HG03571 (cell line): ENCODE results near the gene PLEKHA4.
"Not testable (repeated sequence)": the region's sequence is repeated elsewhere in the genome, so short reads cannot be mapped to it uniquely, and the experiment has no call there.

Experiments used
- ATAC-seq: cut with Tn5 transposase; IDR thresholded peaks from one replicate; pipeline ENCODE4 v1.9.1; 2021; ENCODE audit not compliant: unreplicated experiment

Gene PLEKHA4

DNA sequence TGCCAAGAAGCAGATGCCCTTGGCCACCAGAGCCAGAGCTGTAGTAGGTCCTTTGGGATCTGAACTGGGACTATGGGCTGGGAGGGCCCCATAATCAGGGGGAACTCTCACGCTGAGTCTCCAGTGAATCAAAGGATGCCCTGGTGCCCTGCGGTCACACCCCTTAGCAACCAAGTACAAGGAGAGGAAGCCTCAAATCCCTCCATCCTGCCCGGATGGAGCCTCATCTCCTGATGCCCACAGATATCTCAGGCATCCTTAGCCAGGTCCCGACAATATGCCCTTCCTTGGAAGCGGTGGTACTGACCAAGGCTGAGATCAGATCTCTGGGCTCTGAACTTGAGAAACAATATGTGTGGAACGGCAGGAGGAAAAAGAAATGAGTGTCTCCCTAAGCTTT, 1.7 kb downstream of the PLEKHA4 start:
- ATAC-seq, result no peak

DNA sequence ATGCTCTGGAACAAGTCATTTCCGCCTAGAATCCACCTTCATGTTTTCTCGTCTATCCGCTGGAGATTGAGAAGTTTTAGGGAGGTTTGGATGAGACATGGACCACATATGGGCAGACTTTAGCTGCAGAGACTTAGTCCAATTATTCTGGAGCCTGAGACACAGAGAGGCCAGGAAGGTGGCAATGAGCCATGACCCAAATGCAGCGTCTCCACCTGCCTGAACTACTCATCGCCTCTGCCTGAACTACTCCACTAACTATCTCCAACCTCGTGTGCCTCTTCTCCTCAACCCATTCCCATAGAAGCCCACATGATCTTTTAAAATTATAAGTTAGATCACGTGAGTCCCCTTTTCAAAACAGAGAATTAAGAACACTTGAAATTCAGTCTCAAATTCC, 5.6 kb downstream of the PLEKHA4 start:
- ATAC-seq, result no peak

DNA sequence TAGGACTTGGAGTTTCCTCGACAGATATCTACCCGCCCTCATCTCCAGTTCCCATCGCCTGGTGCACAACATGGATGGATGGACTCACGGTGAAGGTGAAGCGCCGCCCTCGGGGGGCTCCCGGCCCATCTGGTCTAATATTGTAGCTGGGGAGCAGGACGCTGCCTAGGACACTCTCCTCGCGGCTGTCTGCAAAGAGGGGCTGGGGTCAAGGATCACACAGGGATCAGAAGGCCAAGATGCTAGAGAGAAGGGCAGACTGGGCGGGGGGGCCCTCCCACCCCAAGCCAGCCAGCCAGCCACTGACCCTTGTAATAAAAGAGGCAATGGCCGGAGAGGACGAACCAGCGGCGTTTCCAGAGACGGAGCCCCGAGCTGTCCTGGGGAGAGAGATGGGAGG, 7.1 kb downstream of the PLEKHA4 start:
- ATAC-seq, result no peak

DNA sequence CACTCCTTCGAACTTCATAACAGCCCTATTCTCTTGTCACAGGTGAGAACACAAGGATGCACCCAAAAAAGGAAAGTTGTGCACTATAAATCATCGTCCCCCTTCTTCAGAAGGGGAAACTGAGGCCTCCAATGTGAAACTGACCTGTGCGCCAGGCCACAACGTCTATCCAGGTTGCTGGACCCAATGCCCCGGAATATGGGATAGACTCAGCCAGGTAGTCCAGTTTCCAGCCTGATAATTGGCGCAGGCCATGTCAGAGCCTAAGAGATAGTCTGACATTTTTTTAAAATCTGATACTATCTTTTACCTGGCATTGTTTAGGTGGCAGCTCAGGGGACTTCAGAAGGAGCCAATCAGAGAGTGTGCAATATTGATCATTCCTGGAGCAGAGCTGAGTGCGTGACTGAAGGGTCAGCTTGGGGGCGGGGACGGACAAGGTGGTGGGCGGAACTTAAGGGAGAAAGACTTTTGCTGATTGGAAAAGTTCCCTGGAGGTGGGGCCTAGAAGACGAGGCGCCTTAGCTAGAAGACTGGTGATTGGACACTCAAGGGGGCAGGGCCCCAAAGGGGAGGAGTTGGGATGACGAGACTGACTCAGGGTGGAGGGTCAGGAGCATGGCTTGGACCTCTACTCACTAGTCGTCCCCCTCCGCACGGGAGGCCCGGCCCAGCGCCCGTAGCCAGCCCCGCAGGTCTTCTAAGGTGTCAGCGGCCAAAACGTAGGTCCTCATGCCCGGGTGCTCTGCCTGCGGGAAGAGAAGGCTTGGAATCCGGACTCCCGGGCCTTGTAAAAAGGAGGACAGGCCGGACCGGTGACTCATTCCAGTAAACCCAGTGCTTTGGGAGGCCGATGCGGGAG, 8.5 kb downstream of the PLEKHA4 start:
- ATAC-seq, result no peak

DNA sequence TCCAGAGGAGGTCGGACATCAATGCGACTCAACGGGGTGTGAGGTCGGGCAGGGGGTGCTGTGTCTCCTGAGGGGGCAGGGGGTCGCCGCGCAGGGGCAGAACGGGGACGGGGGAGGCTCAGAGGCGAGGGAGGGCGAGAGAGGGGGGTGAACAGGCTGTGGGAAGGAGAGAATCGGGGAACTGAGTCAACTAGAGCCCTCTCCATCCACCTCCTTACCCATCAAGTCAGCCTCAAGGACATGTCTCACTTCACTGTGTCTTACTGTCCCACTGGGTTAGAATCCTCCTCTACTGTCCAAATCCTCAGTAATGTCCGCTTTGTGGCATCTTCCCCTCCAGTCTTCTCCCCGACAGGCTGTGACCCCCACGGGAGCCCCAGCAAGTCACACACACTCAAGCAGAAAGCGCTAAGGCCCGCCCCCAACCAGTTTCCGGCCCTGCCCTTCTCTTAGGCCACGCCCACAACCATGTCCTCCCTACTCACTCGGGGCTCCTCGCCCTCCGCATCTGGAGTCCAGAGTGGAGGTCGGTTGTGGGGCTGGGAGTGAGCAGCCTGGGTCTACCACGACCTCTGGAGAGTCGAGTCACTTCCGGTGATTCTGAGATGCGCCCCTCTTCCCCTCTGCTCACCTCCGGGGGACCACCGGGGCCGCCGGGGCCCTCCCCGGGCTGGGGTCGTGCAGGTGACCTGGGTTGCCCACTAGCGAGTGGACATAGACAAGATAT, 9.3 kb downstream of the PLEKHA4 start:
- ATAC-seq, result no peak

DNA sequence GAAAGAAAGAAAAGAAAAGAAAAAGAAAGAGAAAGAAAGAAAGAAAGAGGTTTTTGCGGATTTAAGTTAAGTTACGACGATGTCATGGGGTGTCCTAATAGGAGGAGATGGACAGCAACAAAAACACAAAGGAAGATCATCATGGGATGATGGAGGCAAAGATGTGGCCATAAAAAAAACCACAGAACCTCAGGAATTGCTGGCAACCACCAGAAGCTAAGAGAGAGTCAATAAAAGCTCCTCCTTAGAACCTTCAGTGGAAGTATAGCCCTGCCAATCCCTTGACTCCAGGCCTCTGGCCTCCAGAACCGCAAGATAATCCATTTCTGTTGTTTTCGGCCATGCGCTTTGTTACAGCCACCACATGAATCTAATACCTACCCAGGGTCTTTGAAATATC, 11.5 kb downstream of the PLEKHA4 start:
- no peak for ATAC-seq

DNA sequence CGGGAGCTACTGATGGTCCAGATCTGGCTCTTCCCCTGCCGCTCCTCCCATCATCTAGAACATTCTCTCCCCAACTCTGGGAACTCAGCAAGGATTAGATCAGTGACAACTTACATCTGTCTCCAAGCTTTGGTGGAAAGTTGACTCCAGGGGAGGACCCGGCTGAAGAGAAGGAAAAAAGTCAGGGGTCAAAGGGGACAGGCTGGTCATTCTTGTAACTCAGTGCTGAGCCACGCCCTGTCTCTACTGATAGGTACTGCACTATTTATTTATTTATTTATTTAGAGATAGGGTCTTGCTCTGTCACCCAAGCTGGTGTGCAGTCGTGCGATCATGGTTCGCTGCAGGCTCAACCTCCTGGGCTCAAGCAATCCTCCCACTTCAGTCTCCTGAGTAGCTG, 14.3 kb downstream of the PLEKHA4 start:
- ATAC-seq, result no peak

DNA sequence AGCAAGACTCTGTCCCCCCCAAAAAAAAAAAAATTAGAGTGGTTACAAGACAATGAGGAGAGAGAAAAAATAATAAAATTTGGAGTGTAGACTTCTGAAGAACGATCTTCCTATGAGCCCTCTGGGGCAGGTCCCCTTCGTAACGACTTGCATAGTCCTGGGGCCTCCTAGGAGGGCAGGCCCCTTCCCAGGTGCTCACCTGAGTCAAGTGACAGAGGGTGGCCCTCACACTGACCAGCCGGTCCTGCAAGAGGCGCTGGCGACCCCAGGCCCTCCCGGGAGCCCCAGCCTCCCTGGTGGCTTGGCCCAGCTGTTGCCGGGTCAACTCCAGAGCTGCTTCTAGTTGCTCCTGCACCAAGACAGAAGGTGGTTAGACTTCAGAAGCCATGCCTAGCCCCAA, 14.9 kb downstream of the PLEKHA4 start:
- no peak for ATAC-seq

DNA sequence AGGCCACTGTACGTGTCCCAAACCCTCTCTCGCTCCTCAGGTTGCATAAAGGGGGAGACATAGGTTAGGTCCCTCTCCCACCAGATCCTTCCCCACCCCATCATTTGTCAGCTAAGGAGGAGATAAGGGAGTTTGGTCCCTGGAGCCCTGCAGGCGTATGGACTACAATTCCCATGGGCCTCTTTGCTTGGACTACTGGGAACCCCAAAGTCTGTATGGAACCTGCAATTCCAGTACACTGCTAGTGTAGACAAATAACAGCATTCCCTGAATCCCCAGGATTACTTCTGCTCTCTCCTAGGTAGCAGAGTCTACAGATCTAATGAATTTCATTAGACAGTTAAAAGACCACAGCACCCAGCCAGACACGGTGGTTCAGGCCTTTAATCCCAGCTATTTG, 16.1 kb downstream of the PLEKHA4 start:
- no peak for ATAC-seq

DNA sequence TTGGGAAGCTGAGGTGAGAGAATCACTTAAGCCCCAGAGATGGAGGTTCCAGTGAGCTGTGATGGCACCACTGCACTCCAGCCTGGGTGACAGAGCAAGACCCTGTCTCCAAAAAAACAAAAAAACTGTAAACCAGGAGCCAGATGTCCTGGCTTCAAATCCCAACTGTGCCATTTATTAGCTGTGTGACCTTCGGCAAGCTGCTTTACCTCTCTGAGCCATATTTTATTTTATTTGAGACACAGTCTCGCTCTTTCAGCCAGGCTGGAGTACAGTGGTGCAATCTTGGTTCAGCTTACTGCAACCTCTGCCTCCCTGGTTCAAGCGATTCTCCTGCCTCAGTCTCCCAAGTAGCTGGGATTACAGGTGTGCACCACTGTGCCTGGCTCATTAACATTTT, 21.8 kb downstream of the PLEKHA4 start:
- not testable (repeated sequence) for ATAC-seq

DNA sequence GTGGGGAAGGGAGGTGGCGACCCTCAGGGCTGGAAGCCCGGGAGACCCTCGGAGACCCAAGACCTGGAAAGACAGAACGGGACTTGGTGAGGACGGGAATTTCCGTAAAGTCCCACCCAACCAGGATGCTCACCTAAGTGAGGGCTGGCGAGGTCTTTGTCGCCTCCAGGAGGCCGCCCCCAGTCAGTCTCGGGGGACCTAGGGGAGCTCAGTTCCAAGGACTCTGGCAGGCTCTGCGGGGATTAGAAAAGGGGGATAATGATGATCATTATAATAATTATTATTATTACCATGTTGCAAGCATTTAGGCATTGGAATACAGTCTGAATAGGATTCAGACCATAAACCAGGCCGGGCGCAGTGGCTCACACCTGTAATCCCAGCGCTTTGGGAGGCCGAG, 23.0 kb downstream of the PLEKHA4 start:
- ATAC-seq, result no peak

DNA sequence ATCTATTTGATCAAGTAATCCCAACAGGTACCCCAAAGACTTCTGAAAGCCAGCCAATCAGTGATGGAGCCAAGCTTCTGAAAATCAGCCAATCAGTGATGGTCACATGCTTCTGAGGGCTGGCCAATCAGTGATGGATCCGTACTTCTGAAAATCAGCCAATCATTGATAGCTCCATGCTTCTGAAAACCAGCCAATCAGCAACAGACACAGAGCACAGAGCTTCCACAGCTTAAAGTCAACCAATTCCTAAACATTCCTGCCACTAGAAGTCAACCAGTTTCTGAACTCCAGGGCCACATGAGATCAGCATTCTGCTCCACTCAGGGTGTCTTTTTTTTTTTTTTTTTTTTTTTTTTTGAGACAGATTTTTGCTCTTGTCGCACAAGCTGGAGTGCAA, 23.9 kb downstream of the PLEKHA4 start:
- ATAC-seq, result no peak

DNA sequence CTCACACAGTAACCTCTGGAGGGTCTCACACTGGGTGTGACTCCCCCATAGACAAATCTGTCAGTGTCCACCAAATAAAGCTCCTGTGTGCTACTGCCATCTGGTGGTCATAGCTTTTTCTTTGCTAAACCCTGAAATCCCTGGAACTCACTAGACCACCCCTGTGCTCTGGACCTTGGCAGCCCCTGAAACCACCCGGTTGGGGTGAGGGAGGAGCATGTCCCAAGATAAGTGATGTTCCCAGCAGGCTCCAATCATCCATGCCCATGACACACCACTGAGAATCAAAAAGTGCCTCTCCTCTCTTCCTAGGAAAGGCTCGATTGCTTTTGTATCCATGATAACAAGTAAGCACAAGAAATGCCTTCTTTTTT, 25.6 kb downstream of the PLEKHA4 start:
- no peak for ATAC-seq

DNA sequence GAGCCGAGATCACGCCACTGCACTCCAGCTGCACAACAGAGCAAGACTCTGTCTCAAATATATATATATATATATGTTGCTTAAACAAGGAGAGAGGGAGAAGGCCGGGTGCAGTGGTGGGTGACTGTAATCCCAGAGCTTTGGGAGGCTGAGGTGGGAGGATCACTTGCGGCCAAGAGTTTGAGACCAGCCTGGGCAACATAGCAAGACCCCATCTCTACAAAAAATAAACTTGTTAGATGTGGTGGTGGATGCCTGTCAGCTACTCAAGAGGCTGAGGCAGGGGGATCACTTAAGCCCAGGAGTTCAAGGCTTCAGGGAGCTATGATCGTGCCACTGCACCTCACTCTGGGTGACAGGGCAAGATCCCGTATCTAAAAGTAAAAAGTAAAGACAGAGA, 26.8 kb downstream of the PLEKHA4 start:
- ATAC-seq, result no peak

DNA sequence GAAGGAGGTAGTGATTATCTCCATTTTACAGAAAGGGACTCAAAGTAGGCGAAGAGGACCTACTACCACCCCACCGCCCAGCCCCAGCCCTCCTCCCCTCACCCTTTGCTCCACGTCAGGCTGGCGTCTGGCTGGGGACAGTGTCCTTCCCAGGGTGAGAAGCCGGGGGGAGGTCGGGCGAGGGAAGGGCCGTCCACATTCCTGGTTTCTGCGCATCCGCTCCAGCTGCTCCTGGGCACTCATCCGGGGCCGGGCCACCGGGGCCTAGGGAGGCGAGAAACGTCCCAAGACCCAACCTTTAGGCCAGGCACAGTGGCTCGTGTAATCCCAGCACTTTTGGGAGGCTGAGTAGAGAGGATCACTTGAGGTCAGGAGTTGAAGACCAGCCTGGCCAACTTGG, 27.4 kb downstream of the PLEKHA4 start:
- no peak for ATAC-seq

DNA sequence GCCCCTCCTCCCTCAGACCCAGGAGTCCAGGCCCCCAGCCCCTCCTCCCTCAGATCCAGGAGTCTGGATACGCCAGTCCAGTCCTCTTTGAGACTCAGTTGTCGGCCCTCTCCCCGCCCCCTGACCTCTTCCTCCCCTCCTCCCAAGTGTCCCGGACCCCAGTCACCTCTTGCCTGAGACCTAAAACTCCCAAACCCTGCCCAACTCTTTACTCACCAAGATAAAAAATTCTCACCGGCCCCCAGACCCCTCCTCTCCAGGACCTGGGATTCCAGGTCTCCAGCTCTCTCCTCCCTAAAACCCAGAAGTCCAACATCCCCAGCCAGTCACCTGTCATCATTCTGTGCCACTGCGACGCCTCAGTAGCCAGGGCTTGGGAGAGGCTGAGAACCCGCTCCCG, 30.7 kb downstream of the PLEKHA4 start:
- ATAC-seq, result no peak

DNA sequence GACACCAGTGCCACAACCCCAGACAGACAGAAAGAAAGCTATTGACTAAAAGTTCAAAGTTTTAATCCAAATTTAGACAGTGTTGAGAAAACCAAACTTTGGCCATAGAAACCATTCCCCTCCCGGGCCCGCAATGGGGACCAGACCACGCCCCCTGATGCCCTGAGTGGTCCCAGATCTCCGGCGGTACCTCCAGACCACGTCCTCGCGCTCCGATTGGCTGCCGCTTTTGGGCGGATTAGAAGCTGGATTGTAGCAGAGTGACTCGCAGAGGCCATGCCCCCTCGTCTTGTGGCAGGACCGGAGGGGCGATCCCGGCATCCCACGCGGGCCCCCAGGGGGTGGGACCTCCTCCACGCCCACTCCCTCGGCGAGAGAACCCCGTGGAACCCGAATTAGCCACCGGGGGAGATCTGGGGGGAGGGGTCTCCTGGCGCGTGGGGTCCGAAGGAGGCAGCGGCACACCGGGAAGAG, 31.3 kb downstream of the PLEKHA4 start:
- no peak for ATAC-seq

DNA sequence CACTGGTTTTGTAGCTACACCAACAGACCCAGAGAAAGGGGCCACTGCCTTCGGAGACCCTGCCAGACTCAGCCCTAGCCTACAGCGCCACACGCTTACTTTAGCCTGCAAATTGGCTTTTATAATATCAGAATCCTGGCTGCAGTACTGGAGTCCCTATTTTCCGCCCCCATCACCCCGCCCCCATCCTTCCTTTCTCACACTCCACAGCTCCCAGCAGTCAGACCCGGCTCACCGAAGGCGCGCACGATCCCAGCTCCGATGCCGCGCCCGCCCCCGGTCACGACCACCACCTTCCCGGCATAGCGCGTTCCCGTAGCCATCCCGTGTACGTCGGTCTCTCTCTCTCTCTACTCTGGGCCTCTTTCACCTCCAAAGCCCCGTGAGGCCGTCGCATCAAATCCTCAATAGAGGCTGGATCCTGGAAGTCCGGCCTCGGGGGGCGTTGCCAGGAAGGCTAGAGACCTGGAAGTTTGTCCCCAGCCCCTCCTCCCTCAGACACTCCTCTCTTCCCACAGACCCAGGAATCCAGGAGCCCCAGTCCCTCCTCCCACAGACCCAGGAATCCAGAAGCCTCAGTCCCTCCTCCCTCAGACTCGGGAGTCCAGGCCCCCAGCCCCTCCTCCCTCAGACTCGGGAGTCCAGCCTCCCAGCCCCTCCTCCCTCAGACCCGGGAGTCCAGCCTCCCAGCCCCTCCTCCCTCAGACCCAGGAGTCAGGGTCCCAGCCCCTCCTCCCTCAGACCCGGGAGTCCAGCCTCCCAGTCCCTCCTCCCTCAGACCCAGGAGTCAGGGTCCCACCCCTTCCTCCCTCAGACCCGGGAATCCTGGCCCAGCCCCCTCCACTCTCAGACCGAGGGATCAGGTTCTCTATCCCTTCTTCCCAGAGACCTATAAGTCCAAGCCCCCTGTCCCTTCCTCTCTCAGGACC, 32.1 kb downstream of the PLEKHA4 start, which contains the start of gene HSD17B14:
Gene HSD17B14 (minus strand): TSS at position 403 of the 929 bp plus-strand sequence. CDS start 80 bp downstream, at position 323.
- no peak for ATAC-seq

DNA sequence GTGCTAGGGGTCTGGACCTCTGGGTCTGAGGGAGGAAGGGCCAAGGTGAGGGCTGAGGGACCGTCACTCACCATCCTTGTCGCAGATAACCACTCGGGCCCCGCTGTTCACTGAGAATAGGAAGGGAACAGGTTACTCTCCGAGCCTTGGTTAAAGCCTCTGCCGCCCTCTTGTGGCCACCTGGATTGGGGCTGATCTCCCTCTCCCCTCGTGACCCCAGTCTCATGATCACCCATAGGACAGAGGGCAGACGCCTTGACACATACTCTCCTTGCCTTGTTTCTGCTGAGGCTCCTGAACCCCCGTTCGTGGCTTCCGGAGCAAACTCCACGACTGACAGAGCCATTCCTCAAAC, 32.7 kb downstream of the PLEKHA4 start:
- no peak for ATAC-seq

DNA sequence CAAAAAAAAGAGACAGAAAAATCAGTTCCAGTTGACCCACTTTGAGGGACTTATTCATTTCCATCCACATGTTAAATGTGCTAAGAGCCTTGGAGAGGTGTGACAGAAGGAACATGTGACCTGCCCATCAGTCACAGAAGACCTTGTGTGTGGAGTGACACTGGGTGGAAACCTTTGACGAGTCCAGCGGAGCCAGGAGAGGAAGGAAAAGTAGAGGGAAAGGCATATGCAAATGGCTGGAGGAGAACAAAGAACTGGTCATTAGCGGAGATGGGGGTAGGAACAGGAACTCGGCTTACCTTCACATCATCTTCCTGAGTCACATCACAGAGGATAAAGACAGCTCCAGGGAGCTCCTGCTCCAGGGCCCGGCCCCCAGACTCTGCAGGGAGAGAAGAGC, 34.4 kb downstream of the PLEKHA4 start:
- no peak for ATAC-seq

DNA sequence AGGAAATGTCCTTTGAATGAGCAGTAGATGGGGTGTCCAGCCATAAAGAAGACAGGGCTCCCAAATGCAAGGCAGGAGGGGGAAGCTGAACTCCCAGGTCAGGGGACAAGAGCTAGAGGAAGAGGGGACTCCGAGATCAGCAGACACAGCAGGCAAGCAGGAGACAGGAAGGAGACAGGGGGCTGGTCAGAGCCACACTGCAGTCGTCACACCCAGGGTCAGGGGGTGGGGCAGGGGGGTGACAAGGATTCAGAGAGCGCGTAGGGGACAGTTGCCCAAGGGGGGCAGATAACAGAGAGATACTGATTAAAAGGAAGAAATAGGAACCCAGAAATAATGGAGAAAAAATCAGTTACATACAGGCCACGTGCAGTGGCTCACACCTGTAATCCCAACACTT, 35.4 kb downstream of the PLEKHA4 start:
- ATAC-seq, result no peak
